Endothelial cell of umbilical vein (primary cell): ENCODE measurements around the gene RPGR.
A peak's percentile ranks its signal among the peaks of the same experiment; 100 is the strongest.

Source experiments
- EZH2 ChIP-seq: IDR thresholded peaks from 2 replicates; pipeline ENCODE4 v1.6.1; 2012; ENCODE audit warnings: borderline replicate concordance, low read depth, mild to moderate bottlenecking, moderate library complexity, low read length, inconsistent platforms; ENCODE audit not compliant: severe bottlenecking
- FOS ChIP-seq: IDR thresholded peaks from 2 replicates; pipeline ENCODE4 v1.6.1; 2011; ENCODE audit warnings: mild to moderate bottlenecking, low read length, moderate library complexity, borderline replicate concordance; ENCODE audit not compliant: insufficient read depth
- JUN ChIP-seq: IDR thresholded peaks from 2 replicates; pipeline ENCODE4 v1.6.1; 2011; ENCODE audit warnings: borderline replicate concordance, low read depth; ENCODE audit not compliant: insufficient read length, insufficient read depth
- POLR2A ChIP-seq: IDR thresholded peaks from 2 replicates; pipeline ENCODE4 v1.6.1; 2012; ENCODE audit warnings: low read depth, mild to moderate bottlenecking, control low read depth, low read length
- POLR2AphosphoS5 ChIP-seq: IDR thresholded peaks from 2 replicates; pipeline ENCODE4 v1.6.1; 2012; ENCODE audit warnings: low read depth, mild to moderate bottlenecking, control low read depth, low read length, moderate library complexity; ENCODE audit not compliant: insufficient read depth
- TF ChIP-seq, protein P1 (sequence below), 2 donors: IDR thresholded peaks; 1 replicate in 1 of 2; 2 replicates in 1 of 2; pipeline ENCODE4 v1.5.1; 2011; ENCODE audit warnings: low read length in 2 of 2, mild to moderate bottlenecking in 2 of 2, moderate library complexity in 2 of 2, control low read depth in 1 of 2, inconsistent platforms in 1 of 2, low read depth in 1 of 2; ENCODE audit not compliant: insufficient read depth in 1 of 2; ENCODE audit errors: extremely low read depth in 1 of 2
- TF ChIP-seq, protein P2 (sequence below): IDR thresholded peaks from 2 replicates; pipeline ENCODE4 v1.6.1; 2011; ENCODE audit not compliant: insufficient read depth, insufficient read length

DNA sequence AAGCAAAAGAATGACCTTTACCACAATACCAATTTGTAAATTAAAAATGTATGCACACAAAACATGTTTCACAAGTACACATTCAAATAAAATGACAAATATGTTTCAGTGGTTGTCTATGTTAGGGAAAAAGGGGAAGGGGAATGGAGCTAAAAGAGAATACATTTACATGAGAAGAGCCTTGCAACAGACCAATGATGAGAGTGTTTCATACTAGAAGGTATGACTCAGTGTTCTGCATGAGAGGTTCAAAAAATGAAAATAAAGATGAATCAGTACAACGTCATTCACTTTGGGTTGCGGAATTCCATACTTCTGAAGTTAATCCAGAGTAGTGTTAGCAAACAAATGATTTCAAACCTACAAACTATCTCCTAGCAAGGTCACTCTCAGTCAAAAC is 51.7 kb downstream of the RPGR start:
- TF ChIP-seq, protein P1, sequence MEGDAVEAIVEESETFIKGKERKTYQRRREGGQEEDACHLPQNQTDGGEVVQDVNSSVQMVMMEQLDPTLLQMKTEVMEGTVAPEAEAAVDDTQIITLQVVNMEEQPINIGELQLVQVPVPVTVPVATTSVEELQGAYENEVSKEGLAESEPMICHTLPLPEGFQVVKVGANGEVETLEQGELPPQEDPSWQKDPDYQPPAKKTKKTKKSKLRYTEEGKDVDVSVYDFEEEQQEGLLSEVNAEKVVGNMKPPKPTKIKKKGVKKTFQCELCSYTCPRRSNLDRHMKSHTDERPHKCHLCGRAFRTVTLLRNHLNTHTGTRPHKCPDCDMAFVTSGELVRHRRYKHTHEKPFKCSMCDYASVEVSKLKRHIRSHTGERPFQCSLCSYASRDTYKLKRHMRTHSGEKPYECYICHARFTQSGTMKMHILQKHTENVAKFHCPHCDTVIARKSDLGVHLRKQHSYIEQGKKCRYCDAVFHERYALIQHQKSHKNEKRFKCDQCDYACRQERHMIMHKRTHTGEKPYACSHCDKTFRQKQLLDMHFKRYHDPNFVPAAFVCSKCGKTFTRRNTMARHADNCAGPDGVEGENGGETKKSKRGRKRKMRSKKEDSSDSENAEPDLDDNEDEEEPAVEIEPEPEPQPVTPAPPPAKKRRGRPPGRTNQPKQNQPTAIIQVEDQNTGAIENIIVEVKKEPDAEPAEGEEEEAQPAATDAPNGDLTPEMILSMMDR (IDR thresholded peaks at IDR 0.05; ENCODE audit: extremely low read depth in 1 of 2, insufficient read depth in 1 of 2, low read depth in 1 of 2, low read length in 2 of 2) = no peak
- TF ChIP-seq POLR2A (no peak), POLR2AphosphoS5 (no peak), FOS (peak; percentile 55), EZH2 (no peak), JUN (peak; percentile 34)
- TF ChIP-seq, protein P2, sequence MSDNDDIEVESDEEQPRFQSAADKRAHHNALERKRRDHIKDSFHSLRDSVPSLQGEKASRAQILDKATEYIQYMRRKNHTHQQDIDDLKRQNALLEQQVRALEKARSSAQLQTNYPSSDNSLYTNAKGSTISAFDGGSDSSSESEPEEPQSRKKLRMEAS = no peak
